A204.1 (cell line): Measurements from ENCODE around the gene SMIM9.
A peak's percentile ranks its signal among the peaks of the same experiment; 100 is the strongest.
"Not testable (repeated sequence)": the region's sequence is repeated elsewhere in the genome, so short reads cannot be mapped to it uniquely, and the experiment has no call there.

Source experiments
- FAIRE-seq: peaks from 2 replicates; lab custom pipeline; 2012; peaks lifted over from hg19 to GRCh38; lab: Jason Lieb, UNC

SMIM9 gene

DNA sequence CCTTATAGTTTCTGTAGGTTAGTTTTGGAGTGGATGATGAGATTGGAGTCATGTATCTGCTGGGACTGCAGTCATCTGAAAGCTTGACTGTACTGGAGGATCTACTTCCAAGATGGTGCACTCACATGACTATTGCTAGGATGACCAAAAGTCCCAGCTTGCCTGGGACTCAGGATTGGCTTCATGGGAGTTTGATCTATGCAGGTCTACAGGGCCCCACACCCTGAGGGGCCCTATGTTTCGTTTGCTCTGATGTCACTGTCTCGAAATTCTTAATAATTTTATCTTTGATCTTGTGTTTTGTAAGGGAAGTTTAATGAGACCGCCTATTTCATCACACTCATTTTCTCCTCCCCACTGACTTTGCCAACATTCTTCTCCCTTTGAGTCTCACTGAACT is at the start of gene SMIM9:
TSS of gene SMIM9 (minus strand) at position 101 of the 400 bp plus-strand sequence. CDS start 3,806 bp downstream, outside the sequence.
- FAIRE-seq: no peak

DNA sequence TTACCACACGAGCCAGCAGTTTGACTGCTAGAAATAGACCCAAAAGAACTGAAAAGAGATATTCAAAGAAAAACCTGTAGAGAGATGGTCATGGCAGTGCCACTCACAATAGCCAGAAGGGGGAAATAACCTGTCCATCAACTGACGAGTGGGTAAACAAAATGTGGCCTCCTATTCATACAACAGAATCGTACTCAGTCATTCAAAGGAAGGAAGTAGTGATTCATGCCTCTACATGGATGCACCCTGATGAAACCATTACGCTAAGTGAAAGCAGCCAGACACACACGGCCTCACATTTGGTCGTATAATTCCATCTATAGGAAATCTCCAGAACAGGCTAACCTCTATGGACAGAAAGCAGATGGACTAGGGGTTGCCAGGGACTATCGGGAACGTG is 49.6 kb upstream of the SMIM9 start:
- FAIRE-seq: not testable (repeated sequence)

DNA sequence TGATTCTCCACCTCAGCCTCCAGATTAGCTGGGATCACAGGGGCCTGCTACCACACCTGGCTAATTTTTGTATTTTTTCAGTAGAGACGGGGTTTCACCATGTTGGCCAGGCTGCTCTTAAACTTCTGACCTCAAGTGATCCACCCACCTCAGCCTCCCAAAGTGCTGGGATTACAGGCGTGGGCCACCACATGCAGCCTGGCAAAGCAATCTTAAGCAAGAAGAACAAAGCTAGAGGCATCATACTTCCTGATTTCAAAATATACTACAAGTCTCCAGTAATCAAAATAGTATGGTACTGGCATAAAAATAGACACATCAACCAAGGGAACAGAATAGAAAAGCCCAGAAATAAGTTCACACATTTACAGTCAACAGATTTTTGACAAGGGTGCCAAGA is 38.9 kb upstream of the SMIM9 start:
- no peak for FAIRE-seq

DNA sequence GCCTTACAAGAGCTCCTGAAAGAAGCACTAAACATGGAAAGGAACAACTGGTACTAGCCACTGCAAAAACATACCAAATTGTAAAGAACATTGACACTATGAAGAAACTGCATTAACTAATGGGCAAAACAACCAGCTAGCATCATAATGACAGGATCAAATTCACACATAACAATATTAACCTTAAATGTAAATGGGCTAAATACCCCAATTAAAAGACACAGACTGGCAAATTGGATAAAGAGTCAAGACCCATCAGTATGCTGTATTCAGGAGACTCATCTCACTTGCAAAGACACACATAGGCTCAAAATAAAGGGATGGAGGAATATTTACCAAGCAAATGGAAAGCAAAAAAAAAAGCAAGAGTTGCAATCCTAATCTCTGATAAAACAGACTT is 34.1 kb upstream of the SMIM9 start:
- not testable (repeated sequence) for FAIRE-seq

GRCh38 chrX:154855256-154855655 is 20.8 kb upstream of the SMIM9 start:
- FAIRE-seq: no peak

DNA sequence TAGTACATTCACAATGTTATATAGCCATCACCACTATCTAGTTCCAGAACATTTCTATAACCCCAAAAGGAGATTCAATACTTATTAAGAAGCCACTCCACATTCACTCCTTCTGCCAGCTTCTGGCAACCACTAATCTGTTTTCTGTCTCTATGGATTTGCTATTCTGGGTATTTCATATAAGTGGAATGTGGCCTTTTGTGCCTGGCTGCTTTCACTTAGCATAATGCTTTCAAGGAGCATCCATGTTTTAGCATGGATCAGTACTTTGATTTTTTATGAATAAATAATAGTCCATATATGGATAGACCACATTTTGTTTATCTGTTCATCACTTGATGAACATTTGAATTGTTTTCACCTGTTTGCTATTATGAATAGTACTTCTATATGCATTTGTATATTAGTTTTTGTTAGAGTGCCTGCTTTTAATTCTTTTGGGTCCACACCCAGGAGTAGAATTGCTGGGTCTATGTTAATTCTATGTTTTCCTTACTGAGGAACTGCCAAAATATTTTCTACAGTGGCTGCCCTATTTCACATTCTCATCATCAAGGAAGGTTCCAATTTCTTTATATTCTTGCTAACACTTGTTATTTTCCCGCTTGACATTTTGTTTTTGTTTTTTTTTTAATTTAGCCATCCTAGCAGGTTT is 16.6 kb upstream of the SMIM9 start:
- FAIRE-seq: no peak

DNA sequence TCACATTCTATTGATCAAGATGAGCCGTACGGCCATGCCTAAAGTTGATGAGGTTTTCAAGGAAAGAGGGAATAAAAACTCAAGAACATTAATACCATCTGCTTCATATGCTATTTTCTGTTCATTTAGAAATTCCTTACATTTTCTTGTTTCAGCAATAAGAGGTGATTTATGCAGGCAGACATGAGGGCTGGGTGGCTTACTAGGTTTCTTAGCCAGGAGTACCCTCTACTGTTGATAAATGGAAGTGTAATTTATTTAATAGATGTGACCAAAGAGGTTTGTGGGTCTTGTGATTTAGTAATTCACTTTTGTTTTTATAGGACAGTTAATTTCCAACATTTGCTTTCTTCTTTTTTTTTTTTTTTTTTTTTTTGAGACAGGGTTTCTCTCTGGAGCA is 6.4 kb upstream of the SMIM9 start:
- FAIRE-seq: peak; percentile 89

GRCh38 chrX:154836163-154836562 is 1.7 kb upstream of the SMIM9 start:
- FAIRE-seq: no peak

- no peak for FAIRE-seq
Observed at GRCh38 chrX:154833746-154834274, 652 bp downstream of the SMIM9 start.

DNA sequence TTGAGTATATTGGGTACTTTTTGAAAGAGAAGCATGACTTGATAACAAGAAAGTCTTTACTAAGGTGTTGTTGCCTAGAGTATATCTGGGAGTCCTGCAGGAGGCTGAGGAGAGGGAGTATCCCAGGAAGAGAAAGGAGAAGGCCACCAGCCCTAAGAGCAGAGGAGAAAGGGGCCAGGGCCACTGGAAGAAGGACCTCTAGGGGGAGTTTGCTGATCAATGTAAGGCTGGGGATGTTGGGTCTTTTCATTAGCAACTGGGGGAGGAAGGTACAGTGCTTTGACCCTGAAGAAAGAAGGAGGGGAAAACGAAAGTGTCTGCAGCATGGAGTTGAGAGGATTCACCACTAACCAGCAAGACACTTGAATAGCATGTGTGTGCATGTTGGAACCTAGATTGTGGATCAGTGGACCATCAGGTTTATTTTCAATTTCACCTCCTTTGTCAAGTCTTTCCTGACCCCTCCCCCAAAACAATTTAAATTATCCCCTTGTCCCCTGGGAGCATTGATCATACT is 4.5 kb downstream of the SMIM9 start:
- FAIRE-seq: no peak

GRCh38 chrX:154829134-154829533 is 5.3 kb downstream of the SMIM9 start:
- no peak for FAIRE-seq

GRCh38 chrX:154828016-154828408 is 6.5 kb downstream of the SMIM9 start:
- FAIRE-seq: no peak

- no peak for FAIRE-seq
Observed at GRCh38 chrX:154827194-154828015, 7.1 kb downstream of the SMIM9 start.

- not testable (repeated sequence) for FAIRE-seq
Observed at GRCh38 chrX:154825586-154825985, 8.9 kb downstream of the SMIM9 start.

DNA sequence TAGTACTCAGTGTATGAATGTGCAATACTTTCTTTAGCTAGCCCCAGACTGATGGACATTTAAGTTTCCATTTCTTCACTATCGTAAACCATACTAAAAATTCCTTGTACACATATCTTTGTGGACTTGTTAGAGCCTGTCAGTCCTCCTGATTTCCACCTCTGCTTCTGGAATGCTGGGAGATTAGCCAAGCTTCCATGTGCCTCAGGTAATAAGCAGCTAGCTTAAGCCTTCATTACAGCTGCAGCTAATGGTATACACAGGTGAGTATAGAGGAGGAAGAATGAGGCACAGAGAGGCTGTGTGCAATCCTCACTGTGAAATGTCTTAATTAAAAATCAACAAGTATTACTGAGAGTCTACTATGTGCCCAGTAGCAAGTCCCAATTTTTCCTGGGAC is 9.8 kb downstream of the SMIM9 start:
- FAIRE-seq: no peak

DNA sequence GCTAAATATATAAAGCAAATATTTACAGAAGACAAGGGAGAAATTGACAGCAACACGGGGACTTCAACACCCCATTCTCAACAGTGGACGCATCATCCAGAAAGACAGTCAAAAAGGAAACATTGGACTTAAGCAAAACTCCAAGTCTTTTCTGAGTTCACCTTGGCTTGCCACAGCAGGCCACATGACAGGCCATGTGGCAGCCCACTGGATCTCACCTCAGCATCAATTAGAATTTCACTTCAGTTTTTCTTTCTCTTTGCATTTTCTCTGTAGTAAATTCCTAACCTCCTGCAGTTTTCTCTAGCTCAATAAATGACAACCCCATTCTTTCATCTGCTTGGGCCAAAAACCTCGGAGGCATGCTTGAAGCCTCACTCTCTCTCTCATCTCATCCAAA is 12.4 kb downstream of the SMIM9 start:
- FAIRE-seq: no peak

DNA sequence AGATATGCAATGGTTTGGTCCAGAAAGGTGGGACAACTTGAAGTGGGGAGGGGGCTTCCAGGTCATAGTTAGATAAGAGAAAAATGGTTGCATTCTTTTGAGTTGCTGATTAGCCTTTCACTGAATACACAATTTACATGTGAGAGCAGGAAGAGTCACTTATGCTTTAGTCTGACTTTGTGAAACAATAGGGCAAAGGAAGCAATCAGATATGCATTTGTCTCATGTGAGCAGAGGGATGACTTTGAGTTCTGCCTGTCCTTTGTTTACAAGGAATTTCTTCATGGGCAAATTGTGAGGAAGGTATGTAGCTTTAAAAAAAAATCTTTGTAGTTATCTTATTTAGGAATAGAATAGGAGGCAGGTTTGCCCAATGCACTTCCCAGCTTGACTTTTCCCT is 12.9 kb downstream of the SMIM9 start:
- FAIRE-seq: no peak

DNA sequence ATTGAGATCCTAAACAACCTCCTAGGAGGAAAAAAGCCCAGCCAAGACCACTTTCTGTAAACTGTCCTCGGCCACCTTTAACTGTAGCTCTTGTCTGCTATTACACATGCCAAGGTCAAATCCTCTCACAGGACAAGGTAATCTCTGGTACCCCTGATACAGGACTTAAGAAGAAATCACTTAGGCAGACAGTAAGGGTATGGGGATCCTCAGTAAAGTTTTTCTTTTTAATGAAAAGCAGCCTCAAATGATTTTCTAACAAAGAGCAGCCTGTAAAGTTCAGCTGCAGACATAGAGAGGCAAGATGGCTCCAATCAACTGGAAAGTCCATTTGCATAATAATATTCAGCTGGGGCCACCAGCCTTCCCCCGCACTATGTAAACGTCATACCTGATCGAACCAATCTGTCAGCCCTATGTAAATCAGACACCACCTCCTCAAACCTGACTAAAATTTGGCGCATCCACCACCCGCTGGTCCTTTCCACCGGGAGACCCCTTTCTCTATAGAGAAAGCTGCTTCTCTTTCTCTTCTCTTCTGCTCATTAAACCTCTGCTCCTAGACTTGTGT is 14.6 kb downstream of the SMIM9 start:
- FAIRE-seq: no peak

DNA sequence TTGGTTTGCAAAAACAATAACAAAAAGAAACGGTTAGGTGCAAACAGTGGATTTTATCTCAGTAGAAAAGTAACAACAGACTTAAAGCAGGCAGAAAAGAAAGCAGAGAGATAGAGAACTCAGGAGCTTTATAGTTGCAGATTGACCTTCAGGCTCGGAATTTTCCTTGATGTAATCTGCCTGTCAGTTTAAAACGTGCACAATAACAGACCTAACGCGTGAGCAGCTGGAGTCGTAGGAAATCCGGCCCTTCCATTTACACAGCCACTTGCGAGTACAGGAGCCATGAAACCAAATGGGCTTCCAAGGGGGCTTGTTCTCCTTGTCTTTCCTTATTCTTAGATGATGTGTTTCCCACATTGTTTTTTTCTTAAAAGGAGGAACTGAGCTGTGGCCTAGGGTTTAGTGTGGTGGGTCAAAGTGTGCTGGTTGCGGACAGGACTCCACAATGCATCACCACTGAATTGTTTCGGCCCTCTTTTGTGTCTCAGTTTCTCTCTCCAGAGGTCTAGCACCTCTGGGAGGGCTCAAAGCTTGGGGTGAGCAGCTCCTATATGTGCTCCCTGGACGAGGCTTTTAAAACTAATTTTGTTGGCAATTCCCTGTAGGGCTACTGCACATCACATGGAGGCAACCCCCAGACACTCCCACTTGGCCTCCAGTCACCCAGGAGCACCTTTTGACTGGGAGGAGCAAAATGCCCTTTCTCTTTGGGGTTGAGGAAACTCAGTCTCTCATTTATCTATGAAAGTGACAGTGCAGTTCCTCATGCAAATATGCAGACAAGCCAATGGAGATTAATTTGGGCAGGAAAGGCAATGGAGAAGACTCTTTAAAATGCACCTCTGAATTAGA is 15.3 kb downstream of the SMIM9 start:
- no peak for FAIRE-seq

- FAIRE-seq: not testable (repeated sequence)
Observed at GRCh38 chrX:154817048-154817618, 17.3 kb downstream of the SMIM9 start.

DNA sequence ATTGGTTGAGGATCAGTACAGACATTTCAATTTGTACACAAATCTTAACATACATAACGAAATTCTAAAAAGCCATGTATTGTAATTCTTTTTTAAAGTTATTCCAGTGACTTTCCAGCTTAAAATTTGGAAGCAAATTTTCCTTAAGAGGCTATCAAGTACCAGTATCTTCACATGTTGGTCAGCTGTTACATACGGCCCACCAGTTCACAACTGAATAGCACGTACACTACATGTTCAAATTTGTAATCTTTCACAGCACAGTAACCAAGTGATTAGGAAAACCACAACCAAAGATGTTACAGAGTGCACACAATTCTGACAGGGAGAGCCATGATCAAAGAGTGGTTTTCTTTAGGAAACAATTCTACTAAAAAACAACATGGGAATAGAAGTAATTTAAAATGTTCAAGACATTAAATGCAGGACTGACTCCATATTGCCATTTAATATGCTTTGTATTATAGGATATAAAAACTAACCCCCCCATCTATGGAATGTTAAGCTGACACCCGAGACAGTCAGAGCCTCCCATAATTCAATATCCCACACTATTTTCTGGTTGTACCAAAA is 18.1 kb downstream of the SMIM9 start:
- FAIRE-seq: not testable (repeated sequence)
